ELR (cell line): ENCODE results near the gene FXR2.

ENCODE experiments used
- DNase-seq: peaks from one replicate; pipeline ENCODE4 v3.0.0-alpha.2; 2015; ENCODE audit warnings: low read depth

The FXR2 gene

DNA sequence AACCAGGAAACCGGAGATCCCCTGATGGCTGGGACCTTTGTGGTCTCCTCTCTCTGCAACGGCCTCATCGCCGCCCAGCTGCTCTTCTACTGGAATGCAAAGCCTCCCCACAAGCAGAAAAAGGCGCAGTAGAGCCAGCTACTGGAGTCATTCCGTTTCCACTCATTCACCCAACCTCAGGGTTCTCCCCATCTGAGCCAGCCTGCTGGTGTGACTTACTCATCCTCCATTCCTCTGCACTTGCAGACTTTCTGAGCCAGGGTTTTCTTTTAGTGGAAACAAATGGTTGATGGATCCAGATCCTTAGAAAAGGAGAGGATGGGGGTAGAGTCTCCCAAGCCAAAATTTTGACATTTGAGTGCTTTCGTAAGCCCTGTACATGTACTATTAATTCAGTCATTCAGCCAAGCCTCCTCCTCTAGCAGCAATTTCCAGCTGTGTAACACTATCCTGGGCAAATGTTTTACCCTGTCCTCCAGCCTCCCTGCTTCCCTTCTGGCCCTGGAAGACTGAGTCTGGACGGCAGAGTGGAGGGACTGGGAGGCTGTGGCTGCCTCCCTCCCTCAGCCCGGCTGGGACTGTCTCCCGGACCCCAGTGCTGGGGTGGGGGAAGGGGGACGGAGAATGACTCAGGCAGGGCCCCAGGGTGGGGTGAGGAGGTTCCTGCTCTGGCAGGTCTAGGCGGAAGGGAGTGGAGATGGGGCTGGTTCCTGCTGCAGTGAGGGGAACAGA, 27.1 kb downstream of the FXR2 start:
- peak; percentile 97 for DNase-seq

DNA sequence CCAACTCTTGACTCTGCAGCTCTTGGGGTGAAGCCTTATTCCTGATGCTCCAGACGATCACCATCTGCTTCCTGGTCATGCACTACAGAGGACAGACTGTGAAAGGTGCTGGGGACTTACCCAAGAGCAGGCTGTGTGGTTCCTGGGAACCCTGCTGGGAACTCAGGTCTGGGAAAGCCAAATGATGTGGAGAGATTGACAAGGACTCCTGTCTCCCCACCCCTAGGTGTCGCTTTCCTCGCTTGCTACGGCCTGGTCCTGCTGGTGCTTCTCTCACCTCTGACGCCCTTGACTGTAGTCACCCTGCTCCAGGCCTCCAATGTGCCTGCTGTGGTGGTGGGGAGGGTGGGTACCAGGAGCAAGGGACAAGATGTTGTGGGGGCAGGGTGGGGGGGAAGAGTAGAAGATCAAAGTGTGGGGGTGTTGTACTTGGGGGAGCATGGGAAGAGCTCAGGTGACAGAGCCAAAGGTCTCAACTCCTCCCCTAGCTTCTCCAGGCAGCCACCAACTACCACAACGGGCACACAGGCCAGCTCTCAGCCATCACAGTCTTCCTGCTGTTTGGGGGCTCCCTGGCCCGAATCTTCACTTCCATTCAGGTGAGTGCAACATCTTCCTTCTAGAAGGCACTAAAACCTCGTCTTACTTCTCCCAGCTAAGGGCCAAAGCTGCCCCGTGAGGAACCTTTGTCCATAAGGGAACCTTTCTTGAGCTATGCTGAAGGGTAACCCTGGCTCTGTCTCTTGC, 27.9 kb downstream of the FXR2 start:
- DNase-seq = peak; percentile 68

DNA sequence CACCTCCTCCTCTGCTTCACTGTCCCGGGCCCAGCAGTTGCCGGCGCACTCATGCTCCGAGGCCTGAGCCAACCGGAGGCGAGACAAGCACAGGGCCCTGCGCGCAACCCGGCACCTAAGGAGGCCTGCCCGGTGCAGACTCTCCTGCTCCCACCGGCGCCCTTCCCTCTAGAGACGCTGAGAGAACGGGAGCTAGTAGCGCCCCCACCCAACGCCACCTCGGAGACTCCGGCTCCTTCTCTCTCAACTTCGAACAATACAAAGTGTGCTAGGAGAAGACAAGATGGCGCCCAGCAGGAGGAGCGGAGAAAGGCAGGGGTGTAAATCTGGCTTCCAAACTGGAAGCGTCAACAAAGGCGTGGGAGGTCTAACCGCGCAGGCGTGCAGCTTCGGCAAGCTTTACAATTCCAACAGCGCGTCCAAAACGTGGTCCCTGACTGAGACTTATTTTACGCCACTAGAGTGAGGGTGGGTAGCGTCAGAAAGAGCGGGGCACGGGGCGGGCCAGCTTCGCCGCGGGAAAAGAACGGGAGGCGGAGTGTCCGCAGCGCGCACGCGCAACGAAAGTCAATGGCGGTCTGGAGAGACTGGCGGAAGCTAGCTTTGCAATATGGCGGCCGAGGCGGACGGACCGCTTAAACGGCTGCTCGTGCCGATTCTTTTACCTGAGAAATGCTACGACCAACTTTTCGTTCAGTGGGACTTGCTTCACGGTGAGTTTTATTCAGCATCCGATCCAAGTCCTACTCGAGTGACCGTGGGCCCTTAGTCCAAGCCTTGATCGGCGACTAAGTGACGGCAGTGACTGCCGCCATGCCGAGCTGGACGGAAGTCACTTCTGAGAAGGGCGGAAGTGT, 31.2 kb downstream of the FXR2 start, which contains the start of gene MPDU1:
Gene MPDU1 (plus strand): TSS at position 600 of the 857 bp plus-strand sequence. CDS start 11 bp downstream, at position 611.
- DNase-seq = peak; percentile 97

DNA sequence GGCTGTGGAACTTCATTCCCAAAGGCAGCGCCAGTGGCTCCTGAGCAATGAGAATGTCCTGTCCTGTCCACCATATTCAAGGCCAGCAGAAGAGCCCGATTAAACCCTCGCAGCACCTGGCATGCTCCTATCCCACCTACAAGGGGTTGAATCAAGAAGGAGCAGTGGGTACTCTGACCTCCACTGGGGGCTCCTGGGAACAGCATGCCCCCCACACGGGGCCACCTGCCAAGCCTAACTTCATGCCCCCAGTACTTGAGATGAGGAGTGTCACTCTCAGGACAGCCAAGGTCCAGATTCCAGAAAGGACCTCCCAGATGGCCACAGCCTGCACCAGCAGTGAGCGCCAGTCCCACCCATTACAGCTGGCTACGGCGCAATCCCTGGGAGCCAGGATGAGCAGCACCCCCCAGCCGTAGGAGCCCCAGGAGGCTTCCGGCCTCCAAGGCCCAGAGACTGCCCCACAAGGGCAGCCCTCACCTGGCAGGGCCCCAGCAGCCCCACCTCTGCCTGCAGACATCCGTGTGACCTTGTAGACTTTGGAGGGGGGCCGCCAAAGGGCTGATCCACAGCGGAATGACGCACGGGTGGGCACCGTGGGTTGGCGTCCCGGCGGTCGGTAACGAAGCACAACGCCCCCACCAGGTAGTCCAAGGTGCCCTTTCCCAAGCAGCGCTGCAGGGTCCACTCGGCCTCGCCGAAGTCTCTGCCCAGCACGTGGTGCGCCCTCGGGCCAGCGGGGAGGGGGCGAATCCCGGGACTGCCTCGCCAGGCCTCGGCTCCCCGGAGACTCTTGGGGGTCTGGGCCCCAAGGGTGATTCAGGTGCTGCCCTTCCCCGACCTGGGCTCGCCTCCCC, 32.1 kb downstream of the FXR2 start:
- DNase-seq = no peak

GRCh38 chr17:7580604-7581575, 33.8 kb downstream of the FXR2 start:
- DNase-seq = no peak

GRCh38 chr17:7579834-7580603, 34.7 kb downstream of the FXR2 start:
- DNase-seq = no peak

DNA sequence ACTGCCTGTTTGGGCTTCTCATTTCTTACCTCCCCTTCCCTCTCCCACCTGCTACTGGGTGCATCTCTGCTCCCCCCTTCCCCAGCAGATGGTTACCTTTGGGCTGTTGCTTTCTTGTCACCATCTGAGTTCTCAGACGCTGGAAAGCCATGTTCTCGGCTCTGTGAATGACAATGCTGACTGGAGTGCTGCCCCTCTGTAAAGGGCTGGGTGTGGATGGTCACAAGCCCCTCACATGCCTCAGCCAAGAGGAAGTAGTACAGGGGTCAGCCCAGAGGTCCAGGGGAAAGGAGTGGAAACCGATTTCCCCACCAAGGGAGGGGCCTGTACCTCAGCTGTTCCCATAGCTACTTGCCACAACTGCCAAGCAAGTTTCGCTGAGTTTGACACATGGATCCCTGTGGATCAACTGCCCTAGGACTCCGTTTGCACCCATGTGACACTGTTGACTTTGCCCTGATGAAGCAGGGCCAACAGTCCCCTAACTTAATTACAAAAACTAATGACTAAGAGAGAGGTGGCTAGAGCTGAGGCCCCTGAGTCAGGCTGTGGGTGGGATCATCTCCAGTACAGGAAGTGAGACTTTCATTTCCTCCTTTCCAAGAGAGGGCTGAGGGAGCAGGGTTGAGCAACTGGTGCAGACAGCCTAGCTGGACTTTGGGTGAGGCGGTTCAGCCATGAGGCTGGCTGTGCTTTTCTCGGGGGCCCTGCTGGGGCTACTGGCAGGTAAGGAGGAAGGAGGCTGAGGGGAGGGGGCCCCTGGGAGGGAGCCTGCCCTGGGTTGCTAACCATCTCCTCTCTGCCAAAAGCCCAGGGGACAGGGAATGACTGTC, 35.5 kb downstream of the FXR2 start, which contains the start of gene CD68:
Gene CD68 (plus strand): TSS at position 638 of the 833 bp plus-strand sequence. CDS start 40 bp downstream, at position 678.
- DNase-seq = peak; percentile 99

DNA sequence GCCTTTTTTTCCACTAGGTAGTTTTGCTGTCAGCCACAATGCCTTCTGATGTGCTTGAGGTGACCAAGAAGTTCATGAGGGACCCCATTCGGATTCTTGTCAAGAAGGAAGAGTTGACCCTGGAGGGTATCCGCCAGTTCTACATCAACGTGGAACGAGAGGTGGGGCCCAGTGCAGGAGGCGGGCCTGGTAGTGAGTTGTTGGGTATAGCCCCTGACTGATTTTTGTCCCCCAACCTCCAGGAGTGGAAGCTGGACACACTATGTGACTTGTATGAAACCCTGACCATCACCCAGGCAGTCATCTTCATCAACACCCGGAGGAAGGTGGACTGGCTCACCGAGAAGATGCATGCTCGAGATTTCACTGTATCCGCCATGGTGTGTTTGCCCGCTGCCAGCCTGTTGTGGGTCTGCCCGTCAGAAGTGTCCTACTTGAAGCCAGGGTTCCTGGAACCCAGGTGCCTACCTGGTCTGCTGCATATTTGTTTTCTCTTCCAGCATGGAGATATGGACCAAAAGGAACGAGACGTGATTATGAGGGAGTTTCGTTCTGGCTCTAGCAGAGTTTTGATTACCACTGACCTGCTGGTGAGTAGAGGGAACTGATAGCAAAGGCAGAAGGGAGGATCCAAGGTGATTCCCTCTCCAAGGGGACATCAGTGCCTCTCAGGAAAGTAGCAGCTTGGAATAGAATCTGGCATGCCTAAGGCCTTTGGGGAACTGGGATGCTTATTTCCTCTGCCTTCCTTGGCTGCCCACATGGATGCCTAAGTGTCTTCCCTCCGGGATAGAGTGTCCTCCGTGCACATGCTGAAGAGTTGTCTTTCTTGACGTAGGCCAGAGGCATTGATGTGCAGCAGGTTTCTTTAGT, 37.1 kb downstream of the FXR2 start:
- no peak for DNase-seq

DNA sequence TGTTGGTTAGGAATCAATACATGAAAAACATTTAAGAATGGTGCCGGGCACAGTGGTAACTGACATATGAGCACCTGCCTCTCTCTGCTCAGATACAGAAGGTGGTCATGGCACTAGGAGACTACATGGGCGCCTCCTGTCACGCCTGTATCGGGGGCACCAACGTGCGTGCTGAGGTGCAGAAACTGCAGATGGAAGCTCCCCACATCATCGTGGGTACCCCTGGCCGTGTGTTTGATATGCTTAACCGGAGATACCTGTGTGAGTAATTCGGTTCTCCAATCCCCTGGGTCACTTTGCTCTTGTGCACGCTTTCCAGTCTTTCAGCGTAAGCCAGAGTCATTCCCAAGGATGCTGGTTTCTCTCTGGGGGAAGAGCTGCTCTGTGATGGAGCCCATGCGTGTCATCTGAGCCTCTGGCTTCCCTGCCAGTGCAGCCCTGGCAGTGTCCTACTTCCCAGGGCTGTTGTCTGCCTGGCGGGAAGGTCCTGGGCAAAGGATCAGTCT, 38.2 kb downstream of the FXR2 start:
- DNase-seq = no peak

DNA sequence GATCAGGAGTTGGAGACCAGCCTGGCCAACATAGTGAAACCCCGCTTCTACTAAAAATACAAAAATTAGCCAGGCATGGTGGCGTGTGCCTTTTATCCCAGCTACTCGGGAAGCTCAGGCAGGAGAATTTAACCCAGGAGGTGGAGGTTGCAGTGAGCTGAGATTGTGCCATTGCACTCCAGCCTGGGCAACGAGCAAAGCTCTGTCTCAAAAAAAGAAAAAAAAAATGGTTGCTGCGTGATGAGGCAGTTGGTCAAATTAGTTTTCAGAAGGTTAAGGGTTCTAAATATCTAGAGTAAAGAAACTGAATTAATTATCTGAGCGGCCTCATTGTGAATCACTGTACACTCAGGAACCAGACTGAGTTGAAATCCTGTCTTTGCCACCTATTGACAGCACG, 38.7 kb downstream of the FXR2 start:
- no peak for DNase-seq

DNA sequence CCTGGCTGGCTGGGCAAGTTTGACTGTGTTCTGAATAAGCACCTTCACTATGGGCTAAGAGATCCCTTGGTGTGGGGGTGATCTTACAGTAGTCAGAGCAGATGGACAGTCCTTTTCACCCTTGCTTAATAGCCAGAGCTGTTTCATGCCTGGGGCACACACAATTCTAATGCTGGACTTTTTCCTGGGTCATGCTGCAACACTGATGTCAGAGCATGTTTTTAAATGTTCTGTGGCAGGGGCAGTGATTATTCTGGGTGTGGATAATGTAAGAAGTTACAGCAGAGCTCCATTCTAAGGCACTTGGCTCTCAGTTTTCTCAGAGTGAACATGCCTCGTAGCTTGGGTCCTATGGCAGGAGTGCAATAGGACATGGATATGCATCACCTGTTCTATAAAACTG, 39.2 kb downstream of the FXR2 start:
- DNase-seq = no peak

- DNase-seq = peak; percentile 39
Observed at GRCh38 chr17:7574176-7574953, 40.3 kb downstream of the FXR2 start.

GRCh38 chr17:7573324-7574080, 41.2 kb downstream of the FXR2 start:
- peak; percentile 93 for DNase-seq

GRCh38 chr17:7572588-7573323, 41.9 kb downstream of the FXR2 start:
- peak; percentile 100 for DNase-seq

DNA sequence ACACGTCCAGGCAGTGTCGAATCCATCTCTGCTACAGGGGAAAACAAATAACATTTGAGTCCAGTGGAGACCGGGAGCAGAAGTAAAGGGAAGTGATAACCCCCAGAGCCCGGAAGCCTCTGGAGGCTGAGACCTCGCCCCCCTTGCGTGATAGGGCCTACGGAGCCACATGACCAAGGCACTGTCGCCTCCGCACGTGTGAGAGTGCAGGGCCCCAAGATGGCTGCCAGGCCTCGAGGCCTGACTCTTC, 42.4 kb downstream of the FXR2 start:
- DNase-seq = no peak
